ENCODE measurements around the gene KCNE2.
"Not testable (repeated sequence)": the region's sequence is repeated elsewhere in the genome, so short reads cannot be mapped to it uniquely, and the experiment has no call there.

KCNE2 gene

DNA sequence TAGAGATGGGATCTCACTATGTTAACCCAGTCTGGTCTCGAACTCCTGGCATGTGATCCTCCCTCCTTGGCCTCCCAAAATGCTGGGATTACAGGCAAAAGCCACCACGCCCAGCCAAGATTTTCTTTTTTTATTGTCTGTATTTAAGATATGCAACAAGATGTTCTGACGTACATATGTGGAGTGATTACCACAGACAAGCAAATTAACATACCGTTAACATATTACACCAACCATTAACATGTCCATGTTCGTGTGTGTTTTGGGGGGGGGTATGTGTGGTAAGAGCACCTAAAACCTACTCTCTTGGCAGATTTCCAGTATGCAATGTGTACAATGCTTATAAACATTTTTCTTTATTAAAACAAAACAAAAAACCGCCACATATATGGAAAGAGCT lies 10.6 kb upstream of the KCNE2 start:
- no peak for DNase-seq (ENCODE audit: low read depth)

DNA sequence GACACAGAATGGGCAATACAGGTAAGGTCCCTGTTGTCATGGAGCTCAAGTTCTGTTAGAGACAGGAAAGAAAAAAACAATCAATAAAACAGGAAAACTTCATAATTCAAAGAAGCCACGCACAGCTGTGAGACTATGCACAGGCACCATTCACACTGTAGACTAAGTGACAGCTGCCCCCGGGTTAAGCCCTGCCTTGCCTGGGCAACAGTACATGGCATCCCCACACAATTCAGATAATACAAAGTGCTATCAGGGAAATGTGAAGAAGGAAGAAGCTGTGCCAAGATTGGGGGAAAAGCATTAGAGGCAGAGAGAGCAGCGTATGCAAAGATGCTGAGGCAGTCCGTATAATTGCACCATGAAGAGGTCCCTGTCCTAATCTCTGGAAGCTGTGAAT lies 9.0 kb upstream of the KCNE2 start:
- DNase-seq (ENCODE audit: low read depth) = no peak

DNA sequence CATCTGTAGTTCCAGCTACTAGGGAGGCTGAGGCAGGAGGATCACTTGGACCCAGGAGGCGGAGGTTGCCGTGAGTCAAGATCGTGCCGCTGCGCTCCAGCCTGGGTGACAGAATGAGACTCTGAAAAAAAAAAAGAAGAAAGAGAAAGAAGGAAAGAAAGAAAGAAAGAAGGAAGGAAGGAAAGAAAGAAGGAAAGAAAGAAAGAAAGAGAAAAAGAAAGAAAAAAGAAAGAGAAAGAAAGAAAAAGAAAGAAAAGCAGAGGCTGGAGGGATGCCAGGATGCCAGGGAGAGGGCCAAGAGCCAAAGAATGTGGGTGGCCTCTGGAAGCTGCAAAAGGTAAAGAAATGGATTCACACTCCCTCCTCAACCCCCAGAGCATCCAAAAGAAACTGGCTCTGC lies 8.2 kb upstream of the KCNE2 start:
- no peak for DNase-seq (ENCODE audit: low read depth)

DNA sequence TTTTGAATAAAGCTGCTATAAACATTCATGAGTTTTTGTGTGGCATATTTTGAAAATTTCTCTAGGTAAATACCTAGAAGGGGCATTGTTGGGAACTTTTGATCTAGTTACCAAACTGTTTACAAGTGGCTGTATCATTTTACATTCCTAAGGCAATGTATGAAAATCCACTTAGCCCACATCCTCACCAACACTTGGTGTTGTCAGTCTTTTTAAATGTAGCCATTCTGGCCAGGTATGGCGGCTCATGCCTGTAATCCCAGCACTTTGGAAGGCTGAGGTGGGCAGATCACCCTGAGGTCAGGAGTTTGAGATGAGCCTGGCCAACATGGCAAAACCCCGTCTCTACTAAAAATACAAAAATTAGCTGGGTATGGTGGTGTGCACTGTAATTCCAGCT lies 5.9 kb upstream of the KCNE2 start:
- no peak for DNase-seq (ENCODE audit: low read depth)

DNA sequence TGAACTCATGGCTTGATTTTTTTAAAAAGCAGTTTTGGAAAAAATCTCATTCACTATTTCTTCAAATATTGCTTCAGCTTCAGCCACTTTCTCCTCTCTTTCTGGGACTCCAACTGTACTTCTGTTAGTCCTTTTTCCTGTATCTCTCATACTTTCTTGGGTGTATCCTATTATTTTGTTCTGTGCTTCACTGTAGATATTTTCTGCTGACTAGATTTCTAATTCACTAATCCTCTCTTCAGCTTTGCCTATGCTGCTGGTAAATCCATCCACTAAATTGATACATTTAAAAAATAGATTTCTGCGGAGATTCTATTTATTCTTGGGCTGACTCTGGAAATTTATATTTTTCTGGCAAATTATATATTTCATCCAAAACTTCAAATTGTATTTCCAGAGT lies 4.9 kb upstream of the KCNE2 start:
- no peak for DNase-seq (ENCODE audit: low read depth)

DNA sequence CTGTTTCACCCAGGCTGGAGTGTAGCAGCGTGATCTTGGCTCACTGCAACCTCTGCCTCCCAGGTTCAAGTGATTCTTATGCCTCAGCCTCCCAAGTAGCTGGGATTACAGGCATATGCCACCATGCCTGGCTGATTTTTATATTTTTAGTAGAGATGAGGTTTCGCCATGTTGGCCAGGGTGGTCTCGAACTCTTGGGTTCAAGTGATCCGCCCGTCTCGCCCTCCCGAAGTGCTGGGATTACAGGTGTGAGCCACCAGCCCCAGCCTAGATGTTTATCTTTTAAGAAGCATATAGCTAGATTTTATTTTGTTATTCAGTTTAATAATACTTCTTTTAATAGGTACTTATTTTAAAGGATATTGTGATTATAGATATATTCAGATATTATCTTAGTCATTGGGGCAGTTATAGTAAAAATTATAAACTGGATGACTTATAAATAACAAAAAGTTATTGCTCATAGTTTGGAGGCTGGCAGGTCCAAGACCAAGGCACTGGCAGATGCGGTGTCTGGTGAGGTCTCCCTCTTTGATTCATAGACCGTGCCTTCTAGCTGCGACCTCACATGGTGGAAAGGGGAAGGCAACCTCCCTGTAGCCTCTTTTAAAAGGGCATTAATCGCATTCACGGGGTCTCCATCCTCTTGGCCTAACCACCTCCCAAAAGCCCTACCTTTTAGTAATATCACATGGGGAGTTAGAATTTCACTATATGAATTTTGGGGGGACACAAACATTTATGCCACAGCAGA lies 3.1 kb upstream of the KCNE2 start:
- DNase-seq (ENCODE audit: low read depth) = no peak

DNA sequence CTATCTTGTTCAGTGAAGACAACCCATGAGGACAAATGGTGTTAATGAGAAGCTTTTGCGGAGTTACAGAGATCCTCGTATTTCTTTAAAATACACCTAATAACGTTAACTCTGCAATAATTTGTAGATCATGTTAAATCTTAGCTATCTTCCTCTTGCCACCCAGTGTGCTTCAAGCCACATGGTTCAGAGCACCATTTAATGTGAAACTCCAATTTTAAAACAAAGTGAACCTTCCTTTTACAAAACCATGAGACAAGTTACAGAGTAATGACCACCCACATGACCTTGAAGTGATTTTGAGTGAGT lies 1.7 kb upstream of the KCNE2 start:
- no peak for DNase-seq (ENCODE audit: low read depth)

DNA sequence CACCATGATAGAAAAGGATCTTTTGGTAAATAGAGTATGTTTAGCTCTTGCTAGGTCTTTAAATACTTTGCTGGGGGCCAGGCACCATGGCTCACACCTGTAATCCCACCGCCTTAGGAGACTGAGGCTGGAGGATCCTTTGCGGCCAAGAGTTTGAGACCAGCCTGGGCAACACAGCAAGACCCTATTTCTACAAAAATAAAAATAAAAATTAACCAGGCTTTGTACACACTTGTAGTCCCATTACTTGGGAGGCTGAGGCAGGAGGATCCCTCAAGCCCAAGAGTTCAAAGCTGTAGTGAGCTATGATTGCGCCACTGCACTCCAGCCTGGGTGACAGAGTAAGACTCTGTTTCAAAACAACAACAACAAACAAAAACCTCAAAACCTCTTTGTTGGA lies 1.1 kb upstream of the KCNE2 start:
- DNase-seq (ENCODE audit: low read depth) = no peak

DNA sequence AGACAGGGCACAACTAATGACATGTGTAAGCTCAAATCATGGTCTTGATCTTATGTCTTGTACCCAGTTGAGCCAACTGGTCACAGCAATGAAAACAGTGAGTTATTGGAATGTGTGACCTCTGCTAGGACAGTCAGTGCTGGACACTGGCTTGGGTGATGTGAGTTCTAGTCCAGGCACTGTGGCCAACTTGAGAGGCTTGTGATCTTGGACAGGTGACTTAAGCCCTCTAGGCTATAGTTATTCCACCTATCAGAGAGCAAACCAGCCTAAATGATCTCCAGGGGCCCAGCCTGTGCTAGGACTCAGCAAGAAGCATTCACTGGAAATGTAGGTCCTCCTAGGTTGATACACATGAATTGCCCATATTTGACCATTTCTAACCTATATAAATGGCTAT lies 1.1 kb downstream of the KCNE2 start:
- no peak for DNase-seq (ENCODE audit: low read depth)

DNA sequence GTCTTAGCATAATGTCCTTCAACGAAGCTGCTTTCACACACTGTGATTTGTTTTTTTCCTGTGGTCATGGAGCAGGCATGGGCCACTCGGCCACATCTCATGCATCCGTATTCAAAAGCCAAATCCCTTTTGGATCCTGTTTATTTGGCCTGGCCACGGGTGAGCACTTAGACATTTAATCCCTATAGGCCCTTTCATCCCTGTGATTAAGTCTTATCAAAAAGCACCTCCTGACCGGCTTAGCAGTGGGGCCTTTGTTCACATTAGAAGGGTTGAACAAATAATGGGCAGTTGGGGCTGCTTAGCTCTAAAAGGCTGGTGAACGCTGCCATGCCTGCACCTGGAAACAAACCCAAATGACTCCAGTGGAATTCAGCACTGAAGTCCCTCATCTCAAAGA lies 2.0 kb downstream of the KCNE2 start:
- DNase-seq (ENCODE audit: low read depth) = no peak

DNA sequence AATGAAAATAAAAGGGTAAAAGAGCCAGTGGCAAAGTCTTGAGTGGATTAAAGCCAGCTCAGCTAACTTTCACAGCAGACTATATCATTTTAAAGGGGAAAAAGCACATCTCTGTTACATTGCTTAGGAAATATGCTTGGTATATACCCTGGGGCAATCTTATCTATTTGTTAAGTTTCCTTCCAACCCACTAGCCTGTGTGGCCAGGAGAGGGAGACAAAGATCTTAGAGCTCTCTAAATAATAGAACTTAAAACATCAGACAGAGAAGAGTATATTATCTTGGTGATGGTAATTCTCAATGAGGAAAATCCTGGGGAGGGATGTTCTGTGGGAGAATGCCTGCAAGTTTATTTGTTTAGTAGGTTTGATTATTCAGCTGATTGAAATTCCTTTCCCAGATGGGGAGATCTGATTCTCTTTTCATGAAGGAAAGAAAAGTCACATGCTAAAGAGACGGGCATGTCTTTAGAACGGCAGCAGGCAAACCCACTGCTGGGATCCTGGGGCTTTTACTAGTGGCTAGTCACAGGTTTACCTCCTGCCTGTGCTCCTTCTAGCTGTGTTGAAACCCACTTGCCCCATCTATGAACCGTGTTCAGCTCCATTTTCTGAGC lies 3.6 kb downstream of the KCNE2 start:
- no peak for DNase-seq (ENCODE audit: low read depth)

DNA sequence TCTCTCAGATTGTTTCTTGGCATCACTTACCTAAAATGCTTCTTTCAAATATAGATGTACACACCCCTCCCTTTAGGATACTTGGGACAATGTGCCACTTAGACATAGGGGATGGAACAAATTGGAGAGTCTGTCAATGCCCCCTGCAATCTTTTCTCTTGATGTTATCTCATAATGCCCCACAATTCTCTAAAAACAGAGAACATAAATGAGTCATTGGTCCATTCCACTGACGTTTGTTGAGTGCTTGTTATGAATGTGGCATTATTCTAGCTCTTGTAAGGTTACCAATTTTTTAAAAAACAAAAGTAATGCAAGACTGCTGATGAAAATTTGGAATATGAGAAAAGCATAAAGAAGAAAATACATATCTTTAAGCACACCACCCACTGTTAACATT lies 5.9 kb downstream of the KCNE2 start:
- DNase-seq (ENCODE audit: low read depth) = no peak

DNA sequence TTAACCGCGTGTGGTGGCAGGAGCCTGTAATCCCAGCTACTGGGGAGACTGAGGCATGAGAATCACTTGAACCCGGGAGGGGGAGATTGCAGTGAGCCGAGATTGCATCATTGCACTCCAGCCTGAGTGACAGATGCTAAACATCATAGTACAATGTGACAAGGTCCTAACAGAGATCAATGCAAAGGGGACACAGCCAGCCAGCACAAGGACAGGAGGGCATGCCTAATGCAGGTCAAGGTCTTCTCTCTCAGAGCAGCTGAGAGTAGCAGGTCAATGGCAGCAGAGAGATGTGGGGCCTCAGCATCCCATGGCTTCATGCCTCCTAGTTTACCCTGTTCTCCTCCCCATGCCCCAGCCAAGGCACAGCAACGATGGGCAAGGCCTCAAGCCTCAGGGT lies 8.5 kb downstream of the KCNE2 start:
- DNase-seq (ENCODE audit: low read depth) = no peak

DNA sequence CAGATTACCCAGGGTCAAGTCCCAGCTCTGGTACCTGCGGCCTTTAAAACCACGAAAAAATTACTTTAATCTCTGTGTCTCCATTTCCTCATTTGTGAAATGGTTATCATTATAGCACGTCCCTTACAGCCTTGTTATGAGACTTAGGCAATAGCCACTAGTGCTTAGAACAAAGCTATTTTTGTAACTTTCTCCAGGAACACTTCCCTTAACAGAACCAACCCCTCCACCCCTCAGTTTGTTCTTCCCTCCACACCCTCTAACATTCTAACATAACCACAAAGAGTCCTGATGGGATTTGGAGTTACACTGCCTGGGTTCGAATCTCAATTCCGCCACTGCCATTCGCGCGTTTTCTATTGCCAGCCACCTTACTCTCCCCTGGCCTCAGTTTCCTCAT lies 10.7 kb downstream of the KCNE2 start:
- DNase-seq (ENCODE audit: low read depth) = not testable (repeated sequence)

DNA sequence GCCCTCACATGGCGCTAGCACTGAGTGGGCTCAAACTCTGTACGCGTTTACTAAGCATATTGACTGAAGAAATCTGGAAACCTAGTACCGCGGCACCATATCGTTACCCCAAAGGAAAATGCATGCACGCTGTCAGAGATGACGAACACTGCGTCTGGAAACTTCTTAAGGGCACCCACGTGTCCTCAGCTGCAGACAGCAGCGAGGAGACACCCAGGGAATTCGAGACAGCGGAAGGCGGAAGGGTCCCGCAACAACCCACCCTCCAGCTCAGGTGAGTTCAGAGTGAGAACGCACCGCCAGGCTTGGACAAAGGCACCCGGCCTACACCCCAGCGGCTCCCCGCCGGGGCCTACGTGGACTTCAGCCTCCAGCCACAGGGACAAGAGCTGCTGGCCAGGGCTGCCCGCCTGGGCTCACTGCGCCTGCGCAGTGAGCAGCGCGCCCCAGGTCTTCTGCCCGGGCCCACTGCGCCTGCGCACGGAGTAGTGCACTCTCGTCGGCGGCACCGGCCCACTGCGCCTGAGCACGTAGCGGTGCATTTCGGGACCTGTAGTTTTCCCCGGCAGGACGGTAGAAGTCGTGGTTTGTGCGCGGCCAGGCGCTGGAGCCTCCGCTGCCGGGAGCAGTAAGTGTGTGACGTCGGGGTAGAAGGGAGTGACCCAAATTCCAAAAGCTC lies 11.3 kb downstream of the KCNE2 start, which contains the start of gene SMIM11:
Gene SMIM11, plus strand, starts transcription at position 568 of the 679 bp plus-strand sequence. CDS start 3,998 bp downstream, outside the sequence.
- DNase-seq (ENCODE audit: low read depth) = not testable (repeated sequence)

DNA sequence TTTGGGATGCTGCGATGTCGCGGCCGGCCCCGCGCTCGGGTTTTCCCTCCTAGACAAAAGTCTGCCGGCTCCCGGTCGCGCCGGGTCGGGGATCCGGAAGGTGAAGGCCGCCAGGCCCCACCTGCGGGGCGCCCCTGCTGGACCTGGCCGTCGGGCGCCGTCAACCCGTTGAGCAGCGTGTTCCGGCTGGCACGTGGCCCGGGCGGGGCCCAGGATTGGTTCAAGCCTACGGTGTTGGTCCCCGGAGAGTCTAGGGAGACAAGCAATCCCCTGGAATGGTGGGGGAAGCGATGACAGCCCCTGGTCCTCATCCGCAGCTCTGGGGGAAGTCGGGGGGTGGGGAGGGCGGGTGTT lies 11.8 kb downstream of the KCNE2 start:
- not testable (repeated sequence) for DNase-seq (ENCODE audit: low read depth)

DNA sequence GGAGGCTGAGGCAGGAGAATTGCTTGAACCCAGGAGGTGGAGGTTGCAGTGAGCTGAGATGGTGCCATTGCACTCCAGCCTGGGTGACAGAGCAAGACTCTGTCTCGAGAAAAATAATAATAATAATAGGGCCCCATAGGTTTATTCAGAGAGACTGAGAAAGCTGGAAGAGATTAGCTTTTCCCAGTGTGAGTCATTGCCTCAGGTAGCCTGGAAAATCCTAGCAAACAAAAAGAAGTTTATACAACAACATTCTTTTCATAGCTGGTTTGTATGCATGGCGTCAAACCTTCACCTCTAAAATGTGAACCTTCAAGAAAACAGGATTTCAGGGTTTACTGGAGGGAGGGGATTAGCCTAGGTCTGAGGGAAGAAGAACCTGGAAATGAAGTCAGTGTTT lies 19.3 kb downstream of the KCNE2 start:
- not testable (repeated sequence) for DNase-seq (ENCODE audit: low read depth)

DNA sequence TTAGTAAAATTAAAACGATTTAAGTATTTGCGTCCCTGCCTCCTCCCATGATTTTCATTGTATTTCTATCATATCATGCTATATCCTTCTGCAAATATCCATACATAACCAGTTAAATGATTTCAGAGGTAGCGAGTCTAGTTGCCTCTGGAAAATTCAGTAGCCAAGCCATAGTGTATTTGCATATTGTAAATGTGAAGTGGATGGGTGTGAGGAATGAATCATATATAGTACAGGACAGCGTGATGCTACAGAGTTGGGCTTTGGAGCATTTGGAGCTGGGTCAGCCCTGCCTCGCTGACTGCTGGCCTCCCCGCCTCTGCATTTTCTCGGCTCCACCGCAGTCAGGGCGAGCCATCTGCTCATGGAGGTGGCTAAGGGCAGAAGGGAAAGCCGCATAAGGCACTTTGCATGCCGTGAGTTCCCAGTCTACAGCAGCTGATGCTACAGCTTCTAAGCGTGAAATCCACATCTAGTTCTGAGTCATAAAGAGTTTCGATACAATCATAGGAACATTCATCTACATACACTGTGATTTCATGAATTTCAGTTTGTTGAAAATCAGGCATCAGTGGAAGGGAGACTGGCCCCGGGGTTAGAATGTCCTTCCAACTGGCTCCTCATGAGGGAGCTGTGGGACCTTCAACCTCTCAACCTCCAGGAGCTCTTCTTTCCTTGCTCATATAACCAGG lies 20.1 kb downstream of the KCNE2 start:
- not testable (repeated sequence) for DNase-seq (ENCODE audit: low read depth)

DNA sequence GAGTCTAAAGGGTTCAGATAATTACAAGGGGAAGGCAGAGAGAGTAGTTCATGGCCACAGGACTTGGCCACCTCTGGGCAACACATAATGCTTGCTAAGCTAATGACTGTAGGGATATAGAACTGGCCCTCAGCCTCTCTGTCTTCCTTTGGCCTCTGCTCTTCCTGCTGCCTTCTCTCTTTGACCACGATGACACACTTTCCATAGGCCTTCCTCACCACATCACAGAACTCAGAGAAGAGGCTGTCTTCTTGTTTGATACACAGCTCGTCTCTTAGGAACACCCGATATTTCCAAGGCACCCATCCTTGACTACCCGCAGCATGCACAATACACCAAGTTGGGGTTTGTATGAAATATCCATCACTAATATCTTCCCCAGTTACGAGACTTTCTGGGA lies 36.7 kb downstream of the KCNE2 start:
- DNase-seq (ENCODE audit: low read depth) = not testable (repeated sequence)

DNA sequence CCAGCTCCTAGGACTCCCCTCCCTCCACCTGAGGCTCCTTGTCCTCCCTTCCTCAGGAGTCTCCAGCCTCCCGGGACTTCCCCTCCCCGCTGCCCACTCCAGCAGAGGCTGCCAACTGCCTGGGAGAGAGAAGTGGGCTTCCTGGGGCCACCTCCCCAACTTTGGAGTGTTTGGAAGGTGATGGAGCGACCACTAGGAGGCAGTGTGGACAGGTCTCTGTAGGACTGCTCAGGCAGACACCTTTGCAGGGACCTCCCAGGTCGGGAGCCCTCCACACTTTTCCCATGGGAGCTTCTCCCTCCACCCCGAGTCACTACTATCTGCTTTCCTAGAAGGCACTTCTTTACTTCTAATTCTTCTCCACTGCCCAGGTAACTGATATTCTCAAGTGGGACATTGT lies 40.9 kb downstream of the KCNE2 start:
- not testable (repeated sequence) for DNase-seq (ENCODE audit: low read depth)

DNA sequence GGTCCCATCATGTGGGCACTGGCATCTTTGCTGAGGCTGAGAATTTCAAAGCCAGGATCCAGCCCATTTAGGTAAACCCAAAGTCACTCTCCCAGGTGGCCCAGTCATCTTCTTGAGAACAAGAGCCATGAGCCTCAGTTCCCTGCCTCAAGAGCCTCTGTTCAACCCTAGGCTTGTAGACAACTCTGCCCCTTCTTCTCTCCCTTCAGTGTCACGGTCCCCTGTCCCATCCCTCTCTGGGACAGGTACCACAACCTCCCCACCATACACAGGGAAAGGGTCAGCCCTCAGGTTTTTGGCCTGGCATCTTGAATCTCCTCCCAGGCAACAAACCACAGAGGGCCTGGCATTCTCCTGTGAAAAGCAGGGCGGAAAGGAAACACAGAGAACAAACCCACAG lies 41.9 kb downstream of the KCNE2 start:
- not testable (repeated sequence) for DNase-seq (ENCODE audit: low read depth)

DNA sequence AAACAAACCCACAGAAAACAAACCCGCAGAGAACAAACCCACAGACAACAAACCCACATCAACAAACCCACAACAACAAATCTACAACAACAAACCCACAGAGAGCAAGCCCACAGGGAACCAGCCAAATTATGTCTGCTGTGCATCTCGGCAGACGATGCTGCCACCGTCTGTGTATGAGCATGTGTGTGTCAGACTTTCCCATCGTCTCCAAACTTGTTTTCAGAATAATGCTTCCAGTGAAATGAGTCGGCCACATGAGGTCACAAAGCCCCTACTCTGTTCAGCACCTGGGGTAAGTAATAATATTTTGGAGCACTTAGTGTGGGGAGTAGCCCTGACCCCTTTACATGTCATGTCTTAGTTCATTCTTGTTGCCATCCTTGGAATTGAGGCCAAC lies 42.3 kb downstream of the KCNE2 start:
- DNase-seq (ENCODE audit: low read depth) = not testable (repeated sequence)

DNA sequence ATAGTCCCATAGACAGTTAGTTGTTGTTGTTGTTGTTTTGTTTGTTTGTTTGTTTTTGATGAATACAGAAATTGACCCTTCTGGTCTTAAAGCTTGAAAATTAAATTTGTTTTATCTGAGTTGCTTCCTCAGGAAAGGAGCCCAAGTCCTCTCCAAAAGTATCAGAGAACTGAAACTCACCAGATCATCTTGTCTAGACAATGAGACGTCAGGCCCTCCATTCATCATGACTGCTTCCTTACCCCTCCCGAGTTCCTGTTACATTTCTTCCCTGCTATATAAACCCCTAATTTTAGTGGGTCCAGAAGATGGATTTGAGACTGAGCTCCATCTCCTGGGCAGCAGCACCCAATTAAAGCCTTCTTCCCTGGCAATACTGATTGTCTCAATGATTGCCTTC lies 42.9 kb downstream of the KCNE2 start:
- not testable (repeated sequence) for DNase-seq (ENCODE audit: low read depth)
